Activated T-cell treated with anti-CD3 and anti-CD28 coated beads for 4 hours (primary cell): ENCODE results near the gene ATP2B2.

Experiments used
- DNase-seq: peaks from one replicate; pipeline ENCODE4 v3.0.0-alpha.2; 2020

Gene ATP2B2

DNA sequence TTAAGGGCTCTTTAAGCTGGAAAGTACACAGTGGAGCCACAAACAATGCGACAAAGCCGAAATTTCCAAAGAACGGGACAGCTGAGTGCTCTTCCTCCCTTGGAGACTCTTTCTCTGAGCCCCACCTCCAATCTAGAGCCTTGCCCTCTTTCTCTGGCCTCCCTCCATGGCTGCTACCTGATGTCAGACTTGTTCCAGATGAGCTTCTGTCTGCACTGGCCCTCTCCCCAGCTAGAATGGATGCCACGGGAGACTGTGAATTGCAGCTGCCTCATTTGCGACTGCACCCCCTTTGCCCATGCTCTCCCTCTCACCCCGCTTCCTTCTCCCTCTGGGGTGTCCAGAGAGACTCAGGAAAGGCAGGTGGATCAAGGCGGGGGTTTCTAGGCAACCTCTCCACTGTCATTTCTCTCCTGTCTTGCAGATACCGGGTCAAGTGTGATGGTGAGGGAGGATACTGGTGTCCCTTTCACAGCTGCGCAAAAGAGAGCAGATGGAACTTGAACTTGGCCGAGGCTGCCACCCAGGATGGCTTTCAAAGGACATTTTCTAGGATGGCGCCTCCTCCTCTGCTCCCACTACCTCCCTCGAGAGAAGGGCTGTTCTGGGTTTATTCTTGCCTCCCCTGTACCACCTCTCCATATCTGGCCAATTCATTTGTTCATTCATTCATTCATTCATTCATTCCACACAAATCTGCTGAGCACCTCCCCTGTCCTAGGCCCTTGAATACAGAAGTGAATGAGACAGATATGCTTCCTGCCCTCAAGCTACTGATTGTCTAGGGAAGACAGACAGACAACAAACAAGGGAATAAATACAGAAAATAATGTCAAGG is 12.8 kb downstream of the ATP2B2 start:
- DNase-seq, result no peak

GRCh38 chr3:10489746-10490483 is 15.5 kb downstream of the ATP2B2 start:
- DNase-seq, result no peak

DNA sequence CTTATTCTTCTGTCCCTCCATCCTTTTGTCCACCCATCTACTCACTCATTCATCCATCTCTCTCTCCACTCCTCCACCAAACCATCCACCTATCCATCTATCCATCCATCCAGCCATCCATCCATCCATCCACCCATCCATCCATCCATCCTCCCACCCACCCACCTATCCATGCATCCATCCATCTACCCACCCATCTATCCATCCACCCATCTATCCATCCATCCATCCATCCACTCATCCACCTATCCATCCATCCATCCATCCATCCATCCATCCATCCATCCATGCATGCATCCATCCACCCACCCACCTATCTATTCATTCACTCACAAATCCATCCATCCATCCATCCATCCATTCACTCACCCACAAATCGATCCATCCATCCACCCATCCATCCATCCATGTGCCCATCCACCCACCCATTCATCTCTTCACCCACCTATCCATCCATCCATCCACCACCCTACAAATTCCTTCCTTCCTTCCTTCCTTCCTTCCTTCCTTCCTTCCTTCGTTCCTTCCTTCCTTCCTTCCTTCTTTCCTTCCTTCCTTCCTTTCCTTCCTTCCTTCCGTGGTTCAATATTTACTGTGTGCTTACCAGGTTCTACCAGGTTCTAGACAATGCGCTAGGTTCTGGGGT is 17.3 kb downstream of the ATP2B2 start:
- DNase-seq, result no peak

DNA sequence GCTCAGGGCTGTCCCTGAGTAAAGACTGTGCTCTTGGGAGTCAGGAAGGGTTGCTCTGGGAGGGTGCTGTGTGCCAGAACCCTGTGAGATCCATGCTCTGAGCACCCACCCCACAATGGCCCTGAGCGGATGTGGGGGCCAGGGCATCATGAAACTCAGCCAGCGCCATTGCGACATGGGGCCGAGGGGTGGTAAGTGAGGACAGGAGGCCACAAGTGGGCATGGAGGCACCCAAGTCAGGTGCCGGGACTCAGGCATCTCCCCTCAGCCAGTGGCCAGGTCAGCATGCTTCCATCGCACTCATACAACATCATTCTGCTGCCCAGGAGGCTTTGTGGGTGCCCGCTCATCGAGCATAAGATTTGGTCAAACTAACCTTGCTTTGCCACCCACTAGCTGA is 19.6 kb downstream of the ATP2B2 start:
- no peak for DNase-seq

- DNase-seq, result no peak
Measured at GRCh38 chr3:10485380-10485779, 20.0 kb downstream of the ATP2B2 start.

DNA sequence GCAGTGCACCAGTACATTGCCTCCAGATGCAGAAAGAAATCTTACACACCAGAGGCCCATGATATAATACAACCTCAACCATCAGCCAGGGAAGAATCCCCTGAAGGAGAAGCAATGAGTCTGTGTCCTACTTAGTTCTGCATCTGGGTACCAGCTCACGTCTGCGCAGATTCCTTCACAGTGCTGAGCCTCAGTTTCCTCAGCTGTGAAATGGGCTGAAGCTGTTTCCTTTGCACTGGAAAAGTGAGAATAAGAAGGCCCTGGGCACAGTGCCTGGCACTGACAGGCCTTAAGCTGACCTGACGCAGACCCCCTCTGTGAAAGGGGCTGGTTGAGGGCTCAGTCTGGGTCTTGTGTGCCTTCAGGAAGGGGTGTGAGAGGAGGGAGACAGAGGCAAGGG is 20.7 kb downstream of the ATP2B2 start:
- DNase-seq, result no peak

DNA sequence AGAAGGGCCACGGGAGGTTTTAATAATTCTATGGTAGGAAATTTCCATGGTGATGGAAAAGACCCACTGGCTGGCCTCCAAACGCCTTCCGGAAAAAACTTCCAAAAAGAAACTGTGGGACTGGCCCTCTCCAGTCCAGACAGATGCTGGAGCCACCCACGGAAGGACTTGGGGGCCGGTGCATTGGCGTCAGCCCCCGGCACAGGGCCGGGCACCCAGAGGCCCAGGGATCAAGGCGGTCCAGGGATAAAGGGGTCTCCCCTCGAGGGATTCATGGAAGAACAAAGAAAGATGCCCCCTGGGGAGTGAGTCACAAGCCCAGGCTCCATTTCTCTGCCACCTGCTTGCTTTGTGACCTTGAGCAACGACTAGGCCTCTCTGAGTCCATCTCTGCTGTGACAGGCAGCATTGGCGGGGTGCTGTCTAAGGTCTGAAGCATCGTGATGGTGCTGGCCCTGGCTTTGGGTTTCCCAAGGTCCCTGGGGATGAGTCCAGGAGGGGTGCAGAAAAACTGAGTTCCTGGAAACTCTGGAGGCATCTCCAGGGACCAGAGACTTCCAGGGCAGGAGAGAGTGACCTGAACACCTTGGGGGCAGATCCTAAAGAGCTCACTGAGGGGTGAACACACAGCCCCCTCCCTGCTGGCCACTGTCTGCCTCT is 21.6 kb downstream of the ATP2B2 start:
- no peak for DNase-seq

DNA sequence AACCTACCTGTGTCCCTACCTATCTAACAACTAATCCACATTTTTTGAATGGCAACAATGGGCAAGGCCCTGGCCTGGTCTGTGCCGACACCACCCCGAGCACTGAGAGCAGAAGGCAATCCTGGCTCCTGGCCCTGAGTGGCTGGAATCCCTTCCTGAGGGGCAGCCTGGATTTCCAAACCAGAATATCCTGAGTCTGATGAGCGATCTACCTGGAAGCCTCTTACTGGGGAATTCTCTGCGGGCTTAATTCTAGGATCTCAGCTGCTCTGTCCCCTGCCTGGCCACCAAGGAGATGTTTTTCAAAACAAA is 22.1 kb downstream of the ATP2B2 start:
- DNase-seq, result no peak

DNA sequence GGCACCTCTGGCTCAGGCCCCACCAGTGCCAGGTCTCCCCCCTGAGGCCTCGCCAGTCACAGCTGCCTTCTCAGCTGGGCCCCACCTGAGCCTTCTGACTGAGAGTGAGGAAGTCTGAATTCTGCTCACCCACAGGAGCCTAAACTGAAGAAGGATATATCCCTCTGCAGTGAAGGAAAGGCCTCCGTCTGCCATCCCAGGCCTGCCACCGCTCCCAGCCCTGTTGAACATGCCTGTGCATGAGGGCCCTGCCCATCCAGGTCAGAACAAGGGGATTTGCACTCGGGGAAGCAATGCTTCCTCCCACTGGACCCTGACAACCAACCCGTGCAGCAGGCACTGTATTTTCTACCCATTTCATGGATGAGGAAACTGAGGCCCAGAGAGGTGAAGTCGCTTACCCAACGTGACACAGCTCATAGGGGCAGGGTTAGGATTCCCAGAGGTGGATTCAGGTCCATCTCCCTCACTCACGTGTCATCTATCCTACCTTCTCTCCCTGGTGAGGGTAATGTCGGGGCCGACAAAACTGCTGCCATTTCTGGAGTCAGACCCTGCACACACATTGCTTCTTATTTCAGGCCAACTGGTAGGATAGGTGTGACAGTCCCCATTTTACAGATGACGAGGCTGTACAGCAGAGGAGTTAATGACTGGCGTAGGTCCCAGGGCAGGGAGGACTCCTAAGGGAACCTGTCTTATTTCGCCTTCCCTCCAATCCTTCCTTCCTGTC is 22.6 kb downstream of the ATP2B2 start:
- DNase-seq, result no peak

DNA sequence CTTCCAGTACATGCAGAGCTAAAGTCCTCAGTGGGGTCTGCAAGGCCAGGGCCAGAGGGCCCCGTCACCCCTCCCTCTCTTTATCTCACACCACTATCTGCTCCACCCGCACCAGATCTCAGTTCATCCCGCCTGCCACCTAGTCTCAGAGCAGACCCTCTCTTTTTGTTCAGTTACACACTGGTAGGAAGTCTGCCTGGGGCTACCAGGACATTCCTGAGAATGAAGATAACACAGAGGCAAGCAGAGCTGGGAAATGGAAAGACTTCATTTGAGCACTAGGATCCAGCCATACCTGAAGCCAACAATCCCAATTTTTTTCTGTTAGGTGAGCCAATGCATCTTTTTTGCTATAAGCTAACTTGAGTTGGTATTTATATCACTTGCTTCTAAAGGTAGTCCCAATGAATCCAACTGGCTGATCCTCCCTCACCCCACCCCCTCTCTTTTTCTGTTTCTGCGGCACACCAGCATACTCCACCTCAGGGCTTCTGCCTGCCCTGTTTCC is 24.5 kb downstream of the ATP2B2 start:
- no peak for DNase-seq

- DNase-seq, result no peak
Measured at GRCh38 chr3:10479311-10479710, 26.1 kb downstream of the ATP2B2 start.

DNA sequence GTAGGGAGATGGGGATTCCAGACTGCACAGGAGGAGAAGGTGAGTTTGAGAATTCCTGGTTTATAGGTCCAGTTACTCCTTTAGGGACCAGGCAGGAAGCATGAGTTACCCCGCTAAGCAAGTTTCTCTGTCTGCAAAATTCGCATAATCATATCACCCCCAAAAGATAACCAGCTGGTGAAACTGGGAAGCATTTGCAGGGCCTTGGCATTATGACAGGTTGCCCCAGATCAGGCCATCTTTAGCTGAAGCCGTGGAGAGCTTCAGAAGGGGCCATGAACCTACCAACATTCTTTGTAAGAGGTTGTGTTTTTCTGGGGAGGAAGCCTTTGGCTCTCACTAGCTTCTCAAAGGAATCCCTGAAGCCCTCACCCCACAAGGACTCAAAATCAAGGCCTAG is 29.4 kb downstream of the ATP2B2 start:
- no peak for DNase-seq

DNA sequence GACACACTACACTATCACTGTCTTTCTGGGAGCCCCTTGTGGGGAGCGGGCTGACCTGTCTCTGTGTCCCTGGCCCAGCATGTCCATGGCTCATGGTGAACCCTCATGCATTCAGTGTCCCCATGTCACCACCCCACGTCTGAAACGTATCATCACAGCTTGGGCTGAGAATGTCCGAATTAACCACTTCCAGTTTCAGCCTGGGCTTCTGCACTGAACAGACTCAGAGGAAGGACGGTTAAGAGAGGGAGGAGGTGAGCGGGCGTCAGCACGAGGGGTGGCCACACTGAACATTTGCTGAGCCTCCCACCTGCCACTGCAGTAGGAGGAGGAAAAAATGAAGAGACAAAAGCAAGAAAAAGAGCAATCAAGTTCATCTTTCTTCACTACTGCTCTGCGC is 30.5 kb downstream of the ATP2B2 start:
- DNase-seq, result no peak

GRCh38 chr3:10474275-10474646 is 31.1 kb downstream of the ATP2B2 start:
- DNase-seq, result no peak

DNA sequence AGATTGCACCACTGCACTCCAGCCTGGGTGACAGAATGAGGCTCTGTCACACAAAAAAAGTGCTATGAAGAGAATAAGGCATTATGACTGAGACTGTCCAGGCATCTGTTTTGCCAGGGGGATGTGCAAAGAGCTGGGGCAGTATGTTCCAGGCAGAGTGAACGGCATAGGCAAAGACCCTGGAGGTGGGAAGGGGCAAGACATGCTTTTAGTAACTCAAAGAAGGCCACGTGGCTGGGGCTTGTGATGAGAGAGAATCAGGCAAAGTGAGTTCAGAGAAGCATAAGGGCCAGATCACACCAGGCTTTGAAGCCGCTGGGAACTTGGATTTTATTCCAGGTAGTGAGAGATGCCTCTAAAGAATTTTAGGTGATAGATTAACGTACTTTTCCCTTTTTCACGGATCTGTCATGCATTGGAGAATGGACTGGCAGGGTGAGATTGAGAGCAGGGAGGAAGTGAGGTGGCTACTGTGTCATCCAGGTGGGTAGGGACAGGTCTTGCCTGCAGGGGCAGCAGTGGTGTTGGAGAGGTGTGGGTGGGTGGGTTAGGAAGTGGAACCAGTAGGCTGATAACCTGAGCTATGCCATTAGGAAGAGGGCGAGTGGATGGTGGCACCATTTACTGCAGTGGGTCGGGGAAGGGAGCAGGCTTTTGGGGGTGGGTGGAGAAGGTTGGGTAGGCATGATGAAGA is 31.7 kb downstream of the ATP2B2 start:
- no peak for DNase-seq

DNA sequence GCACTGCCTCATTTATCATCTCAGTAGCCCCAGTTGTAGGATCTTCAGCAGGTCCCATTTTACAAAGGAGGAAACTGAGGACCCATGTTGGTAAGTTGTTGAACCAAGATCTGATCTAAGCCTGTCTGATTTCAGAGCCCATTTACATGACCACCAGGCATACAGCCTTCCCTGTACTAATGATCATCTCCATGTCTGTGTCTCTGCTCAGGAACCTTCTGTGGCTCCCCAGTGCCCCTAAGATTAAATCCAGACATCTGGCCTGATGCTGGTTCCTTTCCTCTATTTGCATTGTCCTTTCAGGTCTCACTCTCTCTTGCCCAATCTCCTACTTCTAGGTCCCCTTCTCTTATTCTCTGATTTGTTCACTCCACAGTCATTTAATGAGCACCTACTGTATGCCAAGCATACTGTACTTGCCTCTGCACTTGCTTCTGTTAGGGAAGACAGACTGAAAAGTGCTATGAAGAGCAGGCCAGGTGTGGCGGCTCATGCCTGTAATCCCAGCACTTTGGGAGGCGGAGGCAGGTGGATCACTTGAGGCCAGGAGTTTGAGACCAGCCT is 32.4 kb downstream of the ATP2B2 start:
- DNase-seq, result no peak

GRCh38 chr3:10471054-10471688 is 34.2 kb downstream of the ATP2B2 start:
- DNase-seq, result no peak

DNA sequence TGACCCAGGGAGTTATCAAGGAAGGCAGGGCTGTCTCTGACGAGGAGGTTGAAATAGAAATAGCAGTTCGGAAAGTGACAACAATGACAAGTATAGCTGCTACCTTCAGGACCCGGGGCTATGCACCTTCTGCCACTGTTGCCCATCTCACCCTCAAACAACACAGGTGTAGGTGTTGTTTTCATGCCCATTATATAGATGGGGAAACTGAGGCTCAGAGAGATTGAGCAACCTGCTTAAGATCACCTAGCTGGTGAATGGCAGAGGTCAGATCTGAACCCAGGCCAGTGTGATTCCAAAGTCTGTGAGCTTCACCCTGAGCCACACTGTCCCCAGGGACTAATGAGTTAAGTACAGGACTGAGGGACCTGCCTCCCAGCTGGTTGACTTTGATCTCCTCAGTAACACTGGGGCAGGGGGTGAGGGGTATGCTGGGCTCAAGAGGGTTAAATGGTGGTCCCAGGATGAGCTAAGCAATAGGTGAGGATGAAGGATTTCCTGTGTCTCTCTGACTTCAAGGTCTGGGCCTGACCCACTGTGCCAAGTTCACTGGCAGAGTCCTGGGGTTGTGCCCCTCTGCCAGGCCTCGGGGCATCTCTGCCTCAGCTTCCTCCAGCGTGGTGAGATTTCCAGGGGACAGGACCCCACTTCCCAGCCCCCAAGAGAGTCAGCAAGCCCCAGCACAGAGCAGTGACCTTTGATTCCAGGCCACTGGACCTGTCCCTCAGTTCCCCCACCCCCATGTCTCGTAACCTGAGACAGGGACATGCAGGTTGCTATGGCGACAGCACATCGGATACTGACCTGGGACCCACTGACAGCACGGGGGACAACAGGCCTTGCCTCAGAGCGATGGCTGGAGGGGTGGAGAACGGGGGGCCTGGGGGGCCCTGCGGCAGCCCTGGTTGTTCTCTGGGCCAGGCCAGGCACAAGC is 35.0 kb downstream of the ATP2B2 start:
- no peak for DNase-seq

GRCh38 chr3:10469441-10470119 is 35.8 kb downstream of the ATP2B2 start:
- no peak for DNase-seq
